GM21825 (cell line): ENCODE results near the gene CDH8.
"Not testable (repeated sequence)": the region's sequence is repeated elsewhere in the genome, so short reads cannot be mapped to it uniquely, and the experiment has no call there.

Experiments used
- ATAC-seq: cut with Tn5 transposase; IDR thresholded peaks from one replicate; pipeline ENCODE4 v1.9.1; 2021; ENCODE audit warnings: mild to moderate bottlenecking, moderate library complexity; ENCODE audit not compliant: unreplicated experiment

The CDH8 gene

GRCh38 chr16:61937646-61938045 is 98.6 kb downstream of the CDH8 start:
- ATAC-seq = no peak

GRCh38 chr16:61936522-61936921 is 99.7 kb downstream of the CDH8 start:
- no peak for ATAC-seq

DNA sequence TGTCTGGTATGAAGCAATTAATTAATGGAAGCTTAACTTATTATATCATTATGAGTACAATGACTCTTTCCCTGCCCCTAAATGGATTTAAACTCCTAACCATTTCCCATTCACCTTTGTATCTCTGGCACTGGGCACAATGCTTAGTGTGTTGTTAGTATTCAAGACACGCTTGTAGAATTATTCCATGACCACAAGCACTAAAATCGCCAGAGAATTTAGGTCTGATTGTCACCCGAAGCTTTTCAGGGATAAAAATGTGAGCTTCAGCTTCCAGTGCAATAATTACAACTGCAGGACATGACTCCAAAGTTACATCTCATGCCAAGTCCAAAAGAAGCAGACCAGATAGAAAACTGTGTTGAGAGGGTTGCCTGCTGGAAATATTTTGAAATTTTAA is 101.6 kb downstream of the CDH8 start:
- ATAC-seq = no peak

DNA sequence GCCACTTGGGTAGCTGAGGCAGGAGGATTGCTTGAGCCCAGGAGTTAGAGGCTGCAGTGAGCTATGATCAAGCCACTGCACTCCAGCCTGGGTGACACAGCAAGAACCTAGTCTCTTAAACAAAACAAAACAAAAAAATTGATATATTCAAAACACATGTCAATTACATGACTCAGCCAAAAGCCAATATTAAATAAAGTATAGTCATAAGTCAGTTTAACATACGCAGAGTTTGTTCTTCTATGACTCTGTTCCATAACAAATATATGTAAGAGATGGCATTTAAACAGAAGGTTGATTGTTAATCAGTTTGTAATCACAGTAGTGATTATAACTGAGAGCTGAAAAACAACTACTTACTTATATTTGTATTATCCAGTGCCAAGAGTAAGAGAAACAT is 106.5 kb downstream of the CDH8 start:
- ATAC-seq = no peak

GRCh38 chr16:61926766-61927165 is 109.5 kb downstream of the CDH8 start:
- ATAC-seq = no peak

DNA sequence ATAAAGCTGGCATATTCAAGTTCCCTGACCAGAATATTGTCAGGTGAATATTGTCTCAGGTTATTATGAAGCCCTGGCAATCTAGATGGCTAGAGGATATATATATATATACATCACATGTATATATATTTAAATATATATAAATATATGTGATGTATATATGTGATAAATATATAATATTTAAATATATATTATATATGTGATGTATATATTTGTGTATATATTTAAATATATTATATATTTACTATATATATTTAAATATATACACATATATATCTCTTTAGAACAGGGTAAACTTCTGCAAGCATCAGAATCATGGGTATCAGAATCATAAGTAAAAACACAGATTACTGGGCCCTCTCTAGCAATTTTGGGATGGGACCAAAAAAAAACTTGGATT is 112.6 kb downstream of the CDH8 start:
- ATAC-seq = no peak

GRCh38 chr16:61921373-61921772 is 114.9 kb downstream of the CDH8 start:
- no peak for ATAC-seq

DNA sequence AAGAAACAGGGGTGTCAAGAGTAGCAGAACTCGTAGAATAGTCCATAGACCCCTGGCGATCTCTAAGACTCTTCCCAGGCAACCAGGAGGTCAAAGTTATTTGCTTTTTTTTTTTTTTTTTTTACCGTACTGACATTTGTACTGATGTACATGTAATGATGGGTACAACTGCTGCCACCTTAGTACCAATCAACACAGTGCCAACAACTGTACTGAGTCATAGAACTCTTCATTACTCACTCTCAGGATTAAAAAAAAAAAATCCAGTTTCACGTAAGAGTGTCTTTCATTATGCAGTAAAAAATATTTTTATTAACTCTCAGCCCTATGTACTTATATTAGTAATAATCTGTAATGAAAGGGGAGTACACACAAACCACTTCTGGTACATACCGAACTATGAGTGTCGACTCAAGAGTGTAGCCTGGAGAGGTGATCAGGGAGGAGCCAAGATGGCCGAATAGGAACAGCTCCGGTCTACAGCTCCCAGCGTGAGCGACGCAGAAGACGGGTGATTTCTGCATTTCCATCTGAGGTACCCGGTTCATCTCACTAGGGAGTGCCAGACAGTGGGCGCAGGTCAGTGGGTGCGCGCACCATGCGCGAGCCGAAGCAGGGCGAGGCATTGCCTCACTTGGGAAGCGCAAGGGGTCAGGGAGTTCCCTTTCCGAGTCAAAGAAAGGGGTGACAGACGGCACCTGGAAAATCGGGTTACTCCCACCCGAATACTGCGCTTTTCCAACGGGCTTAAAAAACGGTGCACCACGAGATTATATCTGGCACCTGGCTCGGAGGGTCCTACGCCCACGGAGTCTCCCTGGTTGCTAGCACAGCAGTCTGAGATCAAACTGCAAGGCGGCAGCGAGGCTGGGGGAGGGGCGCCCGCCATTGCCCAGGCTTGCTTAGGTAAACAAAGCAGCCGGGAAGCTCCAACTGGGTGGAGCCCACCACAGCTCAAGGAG is 118.1 kb downstream of the CDH8 start:
- not testable (repeated sequence) for ATAC-seq

GRCh38 chr16:61915569-61915968 is 120.7 kb downstream of the CDH8 start:
- no peak for ATAC-seq

DNA sequence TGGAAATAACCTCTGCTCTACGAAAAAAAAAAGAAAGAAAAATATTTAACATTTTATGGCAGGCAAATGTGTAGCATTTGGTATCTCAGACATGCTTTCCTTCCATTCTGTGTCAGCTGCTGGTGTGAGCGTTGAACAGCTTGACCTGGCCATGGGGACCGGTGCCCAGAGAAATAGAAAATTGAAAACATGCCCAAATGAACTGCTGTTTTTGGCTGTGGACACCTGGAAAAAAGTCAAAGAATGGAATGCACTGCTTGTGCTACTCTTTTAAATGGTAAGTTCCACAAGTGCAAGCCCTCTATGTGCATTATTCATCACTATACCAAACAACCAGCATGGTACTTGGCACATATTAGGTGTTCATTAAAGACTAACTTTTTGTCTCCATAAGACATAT is 127.2 kb downstream of the CDH8 start:
- no peak for ATAC-seq

DNA sequence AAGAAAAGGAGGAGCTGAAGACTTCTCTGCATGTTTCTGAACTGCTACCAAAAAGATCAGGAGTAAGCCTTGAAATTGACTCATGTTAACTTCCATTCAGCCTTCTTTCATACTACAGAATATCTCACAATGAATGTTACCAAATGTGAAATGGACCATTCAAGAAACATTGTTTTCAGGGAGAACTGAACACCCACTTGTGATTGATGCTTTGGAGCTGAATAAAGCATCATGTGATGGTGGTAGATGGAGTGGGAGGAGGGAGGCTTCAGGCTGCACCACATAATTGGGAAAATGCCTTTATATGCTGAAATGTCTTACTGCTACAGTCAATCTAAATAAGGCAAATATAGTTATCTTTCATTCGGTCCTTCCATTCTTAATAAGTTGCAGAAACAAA is 127.8 kb downstream of the CDH8 start:
- ATAC-seq = no peak

DNA sequence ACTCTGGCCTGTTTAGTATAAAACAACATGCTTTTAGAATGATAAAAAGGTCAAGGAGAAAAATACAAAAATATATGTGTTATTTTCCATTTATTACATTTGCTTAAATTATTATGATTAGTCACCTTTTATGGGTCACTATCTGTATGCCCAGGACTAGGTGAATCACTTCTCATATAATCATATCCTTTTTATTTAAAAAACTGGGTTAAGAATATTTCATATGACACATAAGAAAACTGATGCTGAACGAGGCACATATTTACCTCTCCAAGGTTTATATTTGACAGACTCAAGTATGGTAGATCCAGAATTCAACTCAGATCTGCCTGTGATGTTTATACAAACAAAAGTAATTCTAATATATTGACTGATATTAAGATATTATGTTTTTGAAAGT is 134.5 kb downstream of the CDH8 start:
- no peak for ATAC-seq

DNA sequence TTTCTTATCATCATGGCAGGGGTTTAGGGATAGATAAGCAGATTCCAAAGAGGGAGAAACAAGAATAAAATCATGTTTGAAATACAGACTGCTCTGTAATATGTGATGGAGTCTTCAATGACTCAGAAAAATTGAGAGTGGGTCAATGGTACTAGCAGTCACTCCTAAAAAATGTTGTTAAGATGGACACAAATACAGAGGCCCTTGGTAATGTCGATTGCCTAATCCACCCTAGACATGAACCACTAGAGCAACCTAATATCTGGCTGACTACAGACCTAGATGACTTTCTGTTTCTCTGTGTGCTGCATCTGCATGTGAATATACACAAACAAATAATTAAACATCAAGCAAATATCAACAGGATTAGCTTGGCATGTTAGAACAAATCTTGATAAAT is 135.8 kb downstream of the CDH8 start:
- no peak for ATAC-seq

DNA sequence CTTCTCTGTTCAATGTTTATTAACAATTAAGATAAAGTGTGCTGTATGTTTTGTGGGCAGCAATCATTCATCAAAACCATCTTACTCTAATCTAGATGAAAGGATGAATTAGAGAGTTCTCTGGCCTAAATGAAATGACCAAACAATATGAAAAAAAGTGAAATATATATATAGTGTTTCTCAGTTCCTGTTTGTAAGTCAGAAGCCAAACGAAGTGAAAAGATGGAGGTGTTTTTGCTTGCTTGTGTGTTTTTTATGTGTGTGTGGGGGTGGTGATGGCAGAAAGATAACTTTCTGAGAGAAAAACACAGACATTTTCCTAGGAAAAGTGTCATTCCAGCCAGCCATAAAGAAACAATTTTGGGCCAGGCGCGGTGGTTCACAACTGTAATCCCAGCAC is 138.6 kb downstream of the CDH8 start:
- ATAC-seq = no peak

GRCh38 chr16:61892531-61892930 is 143.7 kb downstream of the CDH8 start:
- ATAC-seq = no peak

DNA sequence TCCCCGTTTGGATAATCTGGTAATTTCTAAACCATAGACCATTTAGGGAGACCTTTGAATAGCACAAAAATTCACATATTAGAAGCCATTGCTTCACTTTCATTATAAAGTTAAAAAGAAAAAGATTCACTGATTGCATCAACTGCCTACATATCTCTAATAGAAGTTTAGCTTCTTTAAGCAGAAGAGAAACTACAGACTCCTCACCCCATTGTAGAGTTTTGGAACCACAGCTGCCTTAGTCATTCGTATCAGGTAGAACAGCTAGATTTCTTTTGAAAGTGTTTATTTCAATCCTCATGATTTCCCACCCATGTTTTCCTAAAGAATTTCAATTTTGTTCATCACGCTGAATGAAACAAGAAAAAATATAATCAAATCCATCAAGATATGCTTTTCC is 144.8 kb downstream of the CDH8 start:
- ATAC-seq = no peak

DNA sequence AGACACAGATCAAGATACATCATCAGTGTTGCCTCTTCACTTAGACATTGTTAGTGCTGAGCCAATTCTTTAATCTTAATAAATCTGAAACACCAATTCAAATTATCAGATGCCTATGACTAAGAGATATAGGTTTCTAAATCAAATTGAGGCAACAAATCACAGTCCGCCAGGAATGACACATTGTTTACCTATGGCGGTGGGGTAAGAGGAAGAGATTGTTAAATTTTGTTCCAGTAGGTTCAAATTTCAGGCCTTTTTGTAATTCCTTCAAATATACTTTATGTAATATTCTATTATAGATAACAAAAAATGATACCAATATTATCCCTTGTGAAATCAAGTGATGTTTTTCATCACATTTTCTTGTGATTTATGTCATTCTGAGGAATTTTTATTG is 145.9 kb downstream of the CDH8 start:
- ATAC-seq = no peak

- no peak for ATAC-seq
These were observed 148.3 kb downstream of the CDH8 start for GRCh38 chr16:61887903-61888302.

- ATAC-seq = no peak
These were observed 150.9 kb downstream of the CDH8 start for GRCh38 chr16:61885343-61885742.

GRCh38 chr16:61879306-61879705 is 156.9 kb downstream of the CDH8 start:
- ATAC-seq = no peak

- ATAC-seq = no peak
These were observed 158.8 kb downstream of the CDH8 start for GRCh38 chr16:61877436-61877835.

- no peak for ATAC-seq
These were observed 163.5 kb downstream of the CDH8 start for GRCh38 chr16:61872778-61873119.
